HepG2 (cell line): ENCODE results near the gene WDR81. TPM values are rescaled to one million over a fixed set of nuclear protein-coding genes. Genes with fewer than 3 reads are reported as not detected.

Source experiments
- ATAC-seq: fragments of 200-7000 bp; cut with Tn5 transposase; 3 replicates; pipeline ENCODE4 v1.9.1; 2020; ENCODE audit warnings: mild to moderate bottlenecking, moderate library complexity
- BruUV-seq: library from RNA; stranded (reverse); fragments of 400-500 nt; replicated peaks from 2 replicates; lab custom pipeline; 2021; lab: Mats Ljungman, UMichigan
- CTCF ChIA-PET: fragments of 300-600 bp; formaldehyde crosslinking; extraction: SDS; loops from one replicate; lab custom pipeline; 2021; ENCODE audit warnings: low total read pairs, inconsistent platforms, low intra/inter-chr PET ratio; lab: Yijun Ruan, JAX
- POLR2A ChIA-PET: fragments of 350-600 bp; sonication (Branson Sonifier 250); formaldehyde crosslinking; loops from one replicate; lab custom pipeline; 2020; ENCODE audit warnings: antibody characterized with exemption, inconsistent platforms; lab: Yijun Ruan, JAX
- DNase-seq: peaks from one replicate; pipeline ENCODE4 v3.0.0-alpha.2; 2015; ENCODE audit warnings: low spot score
- FAIRE-seq: peaks from 3 replicates; lab custom pipeline; 2011; peaks lifted over from hg19 to GRCh38; lab: Jason Lieb, UNC
- H2AFZ ChIP-seq: one replicate; pipeline ENCODE4 v1.6.1; 2011; ENCODE audit warnings: low read length, inconsistent platforms
- H3K27ac ChIP-seq: fragments of 300-600 bp; 3 replicates; pipeline ENCODE4 v1.8.0; 2011; ENCODE audit warnings: mixed run types, mild to moderate bottlenecking, mixed read lengths, low read length, inconsistent platforms; ENCODE audit not compliant: insufficient read depth; ENCODE audit errors: extremely low read length
- H3K27me3 ChIP-seq, 2 experiments: fragments of 200-600 bp in 1 of 2; 2 replicates in 1 of 2; 3 replicates in 1 of 2; pipeline versions ENCODE4 v1.6.0 to v1.8.0; 2011; ENCODE audit warnings: low read length in 2 of 2, mild to moderate bottlenecking in 2 of 2, moderate library complexity in 2 of 2, inconsistent platforms in 1 of 2; ENCODE audit not compliant: insufficient read depth in 2 of 2, control insufficient read depth in 1 of 2
- H3K36me3 ChIP-seq, 2 experiments: fragments of 200-600 bp in 1 of 2; replicated peaks in 1 of 2; 2 replicates in 1 of 2; 3 replicates in 1 of 2; pipeline versions ENCODE4 v1.5.1 to v1.8.0; 2011; ENCODE audit warnings: low read length in 2 of 2, inconsistent platforms in 1 of 2; ENCODE audit not compliant: insufficient read depth in 2 of 2, control insufficient read depth in 1 of 2
- H3K4me1 ChIP-seq: 2 replicates; pipeline ENCODE4 v1.5.1; 2012; ENCODE audit warnings: low read length, inconsistent platforms; ENCODE audit not compliant: insufficient read depth
- H3K4me2 ChIP-seq: 2 replicates; pipeline ENCODE4 v1.6.0; 2011; ENCODE audit warnings: low read depth, low read length, inconsistent platforms
- H3K4me3 ChIP-seq, 3 experiments: fragments of 200-600 bp in 1 of 3; sonication (generic), shearing (Covaris generic) in 1 of 3; replicated peaks in 1 of 3; 2 replicates each; pipeline ENCODE4 v1.5.1; 2011 to 2016; ENCODE audit warnings: low read length in 3 of 3, inconsistent platforms in 2 of 3, low read depth in 2 of 3, mild to moderate bottlenecking in 2 of 3, control low read depth in 1 of 3, mixed read lengths in 1 of 3; ENCODE audit not compliant: insufficient read depth in 1 of 3
- H3K79me2 ChIP-seq: one replicate; pipeline ENCODE4 v1.6.1; 2011; ENCODE audit warnings: low read length, inconsistent platforms; ENCODE audit not compliant: insufficient read depth
- H3K9ac ChIP-seq: 2 replicates; pipeline ENCODE4 v1.6.0; 2011; ENCODE audit warnings: mild to moderate bottlenecking, low read depth, low read length, inconsistent platforms; ENCODE audit not compliant: insufficient read depth
- H3K9me3 ChIP-seq: 2 replicates; pipeline ENCODE4 v1.5.1; 2012; ENCODE audit warnings: mild to moderate bottlenecking, low read length
- H4K20me1 ChIP-seq: 2 replicates; pipeline ENCODE4 v1.6.0; 2011; ENCODE audit warnings: inconsistent platforms, mild to moderate bottlenecking, low read length, moderate library complexity; ENCODE audit not compliant: insufficient read depth
- ELF1 ChIP-seq: sonication (generic); formaldehyde crosslinking; IDR thresholded peaks from 2 replicates; pipeline ENCODE4 v1.4.0; 2020; ENCODE audit warnings: missing genetic modification reagents
- HOXA7 ChIP-seq: sonication (generic); formaldehyde crosslinking; IDR thresholded peaks from 2 replicates; pipeline ENCODE4 v1.8.1; 2022; ENCODE audit warnings: mild to moderate bottlenecking, missing genetic modification reagents, moderate library complexity
- IRX3 ChIP-seq: sonication (generic); formaldehyde crosslinking; IDR thresholded peaks from 2 replicates; pipeline ENCODE4 v1.8.1; 2023; ENCODE audit warnings: mild to moderate bottlenecking, low read depth, missing genetic modification reagents, borderline replicate concordance
- MAFK ChIP-seq, 2 experiments: IDR thresholded peaks in 1 of 2; conservative IDR thresholded peaks in 1 of 2; 2 replicates each; pipeline ENCODE4 v1.6.1; 2011; ENCODE audit warnings: improper control_type of control experiment in 2 of 2, low read length in 2 of 2
- NFIC ChIP-seq: IDR thresholded peaks from 2 replicates; pipeline ENCODE4 v1.6.1; 2012; ENCODE audit warnings: mild to moderate bottlenecking, low read length, inconsistent platforms
- NR2F6 ChIP-seq, 2 experiments: IDR thresholded peaks; 2 replicates each; pipeline ENCODE4 v1.6.1; 2016; ENCODE audit warnings: antibody characterized with exemption in 1 of 2, mild to moderate bottlenecking in 1 of 2
- RBFOX2 ChIP-seq: fragments of 200-400 bp; formaldehyde crosslinking; IDR thresholded peaks from 2 replicates; pipeline ENCODE4 v1.6.1; 2017; ENCODE audit warnings: low read depth, mild to moderate bottlenecking, low read length
- ZNF614 ChIP-seq: IDR thresholded peaks from 2 replicates; pipeline ENCODE4 v1.6.1; 2018; ENCODE audit warnings: missing biosample characterization, missing genetic modification reagents, inconsistent platforms, borderline replicate concordance
- ZSCAN12 ChIP-seq: sonication (generic); formaldehyde crosslinking; IDR thresholded peaks from 2 replicates; pipeline ENCODE4 v1.9.0; 2021; ENCODE audit warnings: mild to moderate bottlenecking, missing genetic modification reagents
- WGBS: methylation state at CpG from one replicate; pipeline ENCODE4 v1.1.6; 2017; ENCODE audit warnings: low lambda C conversion rate; 5-methylcytosine and 5-hydroxymethylcytosine counted together
- in situ Hi-C: cut with HindIII; loops from 2 replicates; pipeline ENCODE4 v1.10.0; 2017; ENCODE audit warnings: low pct_unique_long_range_greater_than_20kb; ENCODE audit not compliant: extremely low pct_ligation_motif_present
- intact Hi-C: fragments of 100-400 bp; cut with micrococcal nuclease; formaldehyde crosslinking; loops from one replicate; pipeline ENCODE4 v1.10.0; 2022; ENCODE audit not compliant: unreplicated experiment
- polyA plus RNA-seq, 8 experiments: library from polyadenylated mRNA; depleted of rRNA in 3 of 8; stranded (reverse) in 7 of 8; unstranded in 1 of 8; fragments of >200 nt; fragmentation: Illumina TruSeq in 4 of 8; extraction: Trizol in 4 of 8; gene quantifications; 2 replicates each; pipeline versions ENCODE4 v1.2.1 to v1.2.3, GENCODE V29; 2011 to 2016; ENCODE audit warnings: low read depth in 4 of 8, missing spikeins in 1 of 8, mixed read lengths in 1 of 8; ENCODE audit not compliant: insufficient read depth in 1 of 8
- total RNA-seq, 5 experiments: library from RNA; depleted of rRNA; stranded (reverse); fragments of >200 nt; fragmentation: Illumina TruSeq; extraction: Trizol; gene quantifications; 2 replicates each; pipeline ENCODE4 v1.2.3, GENCODE V29; 2016; ENCODE audit warnings: low read depth in 1 of 5
- TF ChIP-seq, protein P1 (sequence below): fragments of 450-650 bp; IDR thresholded peaks from 2 replicates; pipeline ENCODE4 v1.6.1; 2016

The WDR81 gene
- total and polyA plus RNA-seq, 2 of the 13 experiments (the other 11 are each of a cell fraction or from before 2014, with no cell fraction given), result 9.1 to 16.7 TPM

- no peak for ATAC-seq
- in situ Hi-C loops, result no loop called here
- H3K79me2 ChIP-seq, result no peaks in the 10 kb centered on the region
- no peak overlapping the region for H3K9ac ChIP-seq
- no peaks in the 10 kb centered on the region for H3K4me1 ChIP-seq
- H2AFZ ChIP-seq, result no peak overlapping the region
- H3K27me3 ChIP-seq, result no peaks in the 10 kb centered on the region
- H4K20me1 ChIP-seq, result peaks cover 3% of the 10 kb centered on the region; the same call in 1 of the 2 replicates
- no peak for DNase-seq
- TF ChIP-seq NFIC, result no peak
- TF ChIP-seq NR2F6 (IDR thresholded peaks at IDR 0.05), result no peak
- no peak for TF ChIP-seq NR2F6 (CRISPR knock-in tag; IDR thresholded peaks at IDR 0.05)
- no peak for TF ChIP-seq ELF1
- TF ChIP-seq RBFOX2, result 0 out of 2 replicates have a peak, but pooled peaks have one; percentile 27
- no peak for TF ChIP-seq IRX3 (CRISPR knock-in tag)
- no peak for TF ChIP-seq HOXA7 (CRISPR knock-in tag)
- no TSS peak for BruUV-seq
- H3K36me3 ChIP-seq, result peaks cover 63 to 92% of the 10 kb centered on the region in 2 experiments
- H3K9me3 ChIP-seq, result no peaks in the 10 kb centered on the region
- over 99% methylated on average over 13 of the region's 13 CpGs for WGBS
- no peak overlapping the region for H3K27ac ChIP-seq
- ChIA-PET CTCF (no interaction called here), POLR2A (no interaction called here)
- FAIRE-seq, result no peak
- intact Hi-C loops, result no loop called here
- no peak overlapping the region for H3K4me3 ChIP-seq
- H3K4me2 ChIP-seq, result no peak overlapping the region
Observed at GRCh38 chr17:1676401-1676800, 48.1 kb upstream of the WDR81 start.

DNA sequence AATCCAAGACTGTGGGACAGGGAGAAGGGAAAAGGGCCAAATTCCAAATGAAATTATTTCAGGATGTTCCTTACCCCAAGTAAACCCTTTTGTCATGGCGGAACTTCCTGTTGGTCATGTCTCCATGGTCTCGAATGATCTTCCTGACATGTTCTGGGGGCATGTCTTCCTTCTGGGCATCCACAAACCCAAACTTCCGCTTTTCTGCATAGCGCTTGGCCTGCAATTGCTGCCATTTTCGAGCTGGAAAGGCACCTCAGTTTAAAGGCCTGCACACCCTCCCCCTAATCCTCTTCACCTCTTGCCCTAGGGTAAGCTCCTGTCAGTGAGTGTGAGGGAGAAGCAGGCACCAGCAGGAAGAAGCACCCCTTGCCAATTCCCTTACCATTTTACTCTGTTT lies 41.0 kb upstream of the WDR81 start:
- no peak overlapping the region for H3K27ac ChIP-seq
- ATAC-seq (no peak), FAIRE-seq (no peak), DNase-seq (no peak)
- H3K9me3 ChIP-seq, result no peaks in the 10 kb centered on the region
- POLR2A ChIA-PET, result interaction anchor here (0.7 to 2.9 kb wide), 6 partner anchors 15 to 79 kb away, joined by 3 to 18 read pairs (median 11); partner anchors contain the start of genes RILP and SERPINF1
- intact Hi-C loops, result no loop called here
- H3K36me3 ChIP-seq, result peaks cover 34 to 49% of the 10 kb centered on the region in 2 experiments
- H3K4me2 ChIP-seq, result peak overlapping the region; percentile 76
- H3K4me3 ChIP-seq, result peak overlapping the region; percentile 88 to 90 (median 89)
- peaks cover 12% of the 10 kb centered on the region for H4K20me1 ChIP-seq
- H3K27me3 ChIP-seq, result no peaks in the 10 kb centered on the region
- WGBS, result 92% methylated on average over 5 of the region's 5 CpGs
- BruUV-seq, result no TSS peak
- CTCF ChIA-PET, result no interaction called here
- in situ Hi-C loops, result no loop called here
- H2AFZ ChIP-seq, result no peak overlapping the region
- TF ChIP-seq, protein P1, sequence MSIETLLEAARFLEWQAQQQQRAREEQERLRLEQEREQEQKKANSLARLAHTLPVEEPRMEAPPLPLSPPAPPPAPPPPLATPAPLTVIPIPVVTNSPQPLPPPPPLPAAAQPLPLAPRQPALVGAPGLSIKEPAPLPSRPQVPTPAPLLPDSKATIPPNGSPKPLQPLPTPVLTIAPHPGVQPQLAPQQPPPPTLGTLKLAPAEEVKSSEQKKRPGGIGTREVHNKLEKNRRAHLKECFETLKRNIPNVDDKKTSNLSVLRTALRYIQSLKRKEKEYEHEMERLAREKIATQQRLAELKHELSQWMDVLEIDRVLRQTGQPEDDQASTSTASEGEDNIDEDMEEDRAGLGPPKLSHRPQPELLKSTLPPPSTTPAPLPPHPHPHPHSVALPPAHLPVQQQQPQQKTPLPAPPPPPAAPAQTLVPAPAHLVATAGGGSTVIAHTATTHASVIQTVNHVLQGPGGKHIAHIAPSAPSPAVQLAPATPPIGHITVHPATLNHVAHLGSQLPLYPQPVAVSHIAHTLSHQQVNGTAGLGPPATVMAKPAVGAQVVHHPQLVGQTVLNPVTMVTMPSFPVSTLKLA, result no peak
- TF ChIP-seq ZNF614 (no peak), ZSCAN12 (CRISPR knock-in tag) (no peak), MAFK (conservative IDR thresholded peaks at IDR 0.05 in 1 of 2, IDR thresholded peaks at IDR 0.05 in 1 of 2; ENCODE audit: low read length in 2 of 2) (no peak)
- TF ChIP-seq, all 625 proteins: peak for 0
- Histone ChIP-seq H3K4me1 (peaks cover 28% of the 10 kb centered on the region), H3K79me2 (peaks cover 27% of the 10 kb centered on the region), H3K9ac (peak overlapping the region; percentile 94)
